Measurements from ENCODE around the gene EPS15.

DNA sequence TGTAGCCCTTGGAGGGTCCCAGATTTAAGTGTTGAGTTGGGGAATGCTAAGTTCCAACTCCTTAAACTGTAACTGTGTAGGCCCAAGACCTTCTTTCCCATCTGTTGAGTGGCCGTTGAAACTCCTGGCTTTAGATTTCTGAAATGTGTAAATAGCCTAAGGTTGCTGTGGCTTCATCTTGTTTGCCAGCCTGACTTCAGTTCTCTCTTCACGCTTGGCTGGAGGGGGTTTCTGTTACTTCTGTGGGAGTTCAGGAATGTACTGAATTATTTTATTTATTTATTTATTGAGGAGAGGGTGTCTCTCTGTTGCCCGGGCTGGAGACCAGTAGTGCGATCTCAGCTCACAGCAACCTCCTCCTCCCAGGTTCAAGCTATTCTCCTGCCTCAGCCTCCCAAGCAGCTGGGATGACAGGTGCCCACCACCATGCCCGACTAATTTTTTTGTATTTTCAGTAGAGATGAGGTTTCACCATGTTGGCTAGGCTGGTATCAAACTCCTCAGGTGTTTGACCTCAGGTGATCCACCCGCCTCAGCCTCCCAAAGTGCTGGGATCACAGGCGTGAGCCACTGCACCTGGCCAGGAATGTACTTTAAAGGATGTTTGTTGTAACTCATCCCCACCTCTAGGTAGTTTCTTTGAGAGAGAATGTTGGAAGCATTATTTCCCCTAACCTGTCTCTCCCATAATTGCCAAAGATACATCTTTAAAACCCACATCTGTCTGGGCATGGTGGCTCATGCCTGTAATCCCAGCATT, 194.6 kb downstream of the EPS15 start:
- TF ChIP-seq, protein P1, sequence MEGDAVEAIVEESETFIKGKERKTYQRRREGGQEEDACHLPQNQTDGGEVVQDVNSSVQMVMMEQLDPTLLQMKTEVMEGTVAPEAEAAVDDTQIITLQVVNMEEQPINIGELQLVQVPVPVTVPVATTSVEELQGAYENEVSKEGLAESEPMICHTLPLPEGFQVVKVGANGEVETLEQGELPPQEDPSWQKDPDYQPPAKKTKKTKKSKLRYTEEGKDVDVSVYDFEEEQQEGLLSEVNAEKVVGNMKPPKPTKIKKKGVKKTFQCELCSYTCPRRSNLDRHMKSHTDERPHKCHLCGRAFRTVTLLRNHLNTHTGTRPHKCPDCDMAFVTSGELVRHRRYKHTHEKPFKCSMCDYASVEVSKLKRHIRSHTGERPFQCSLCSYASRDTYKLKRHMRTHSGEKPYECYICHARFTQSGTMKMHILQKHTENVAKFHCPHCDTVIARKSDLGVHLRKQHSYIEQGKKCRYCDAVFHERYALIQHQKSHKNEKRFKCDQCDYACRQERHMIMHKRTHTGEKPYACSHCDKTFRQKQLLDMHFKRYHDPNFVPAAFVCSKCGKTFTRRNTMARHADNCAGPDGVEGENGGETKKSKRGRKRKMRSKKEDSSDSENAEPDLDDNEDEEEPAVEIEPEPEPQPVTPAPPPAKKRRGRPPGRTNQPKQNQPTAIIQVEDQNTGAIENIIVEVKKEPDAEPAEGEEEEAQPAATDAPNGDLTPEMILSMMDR (IDR thresholded peaks at IDR 0.05): no peak
- TF ChIP-seq EP300 (IDR thresholded peaks at IDR 0.05): no peak
